Skin of body (tissue), 3 donors: ENCODE measurements around the gene LRRC47. TPM values are rescaled to one million over a fixed set of nuclear protein-coding genes. Genes with fewer than 3 reads are reported as not detected.

Source experiments
- DNase-seq: peaks from one replicate; lab custom pipeline; 2025; lab: John Stamatoyannopoulos, UW
- small RNA-seq: library from RNA; depleted of rRNA; stranded (forward); fragments of <200 nt; gene quantifications from one replicate; pipeline ENCODE3, GENCODE V24; 2014; ENCODE audit warnings: low replicate concordance
- total RNA-seq: library from RNA; depleted of rRNA; stranded (reverse); fragments of >200 nt; gene quantifications from one replicate; pipeline ENCODE4 v1.2.3, GENCODE V29; 2014

The LRRC47 gene
- total RNA-seq, 1 donor from 2014 or later: 24.4 TPM

- DNase-seq: no peak
These were observed 62.3 kb downstream of the LRRC47 start for GRCh38 chr1:3733883-3734589.

GRCh38 chr1:3733094-3733882 lies 63.0 kb downstream of the LRRC47 start:
- DNase-seq: no peak

GRCh38 chr1:3732434-3733093 lies 63.7 kb downstream of the LRRC47 start:
- DNase-seq: no peak

GRCh38 chr1:3731583-3732433 lies 64.5 kb downstream of the LRRC47 start:
- DNase-seq: no peak

GRCh38 chr1:3730543-3731247 lies 65.6 kb downstream of the LRRC47 start:
- DNase-seq: no peak

GRCh38 chr1:3729594-3730542 lies 66.4 kb downstream of the LRRC47 start:
- DNase-seq: no peak

Small RNAs within 50 kb of the gene (small RNA-seq; reads per million reads assigned to genes)
- gene RF02197 (not detected), gene RN7SL574P (not detected)

Other genes with a start within 250 kb of the LRRC47 start
- gene MEGF6, start 185.0 kb downstream of the LRRC47 start, total RNA-seq: 62.5 TPM
- 16.5 TPM for gene TPRG1L, start 171.5 kb downstream of the LRRC47 start, total RNA-seq
- 12.2 TPM for gene WRAP73, start 146.4 kb downstream of the LRRC47 start, total RNA-seq
- gene TP73, start 144.0 kb downstream of the LRRC47 start, total RNA-seq: 2.1 TPM
- gene CCDC27, start 44.0 kb downstream of the LRRC47 start, total RNA-seq: not detected
- gene SMIM1, start 23.7 kb downstream of the LRRC47 start, total RNA-seq: 2.5 TPM
- 30.7 TPM for gene CEP104, start 60.7 kb upstream of the LRRC47 start, total RNA-seq
- gene DFFB, start 61.0 kb upstream of the LRRC47 start, total RNA-seq: 4.1 TPM
- 15.4 TPM for gene C1orf174, start 103.8 kb upstream of the LRRC47 start, total RNA-seq